AG04449 (cell line): ENCODE results near the gene SLC36A3.

ENCODE experiments used
- CTCF ChIA-PET: fragments of 350-600 bp; formaldehyde crosslinking; extraction: SDS; loops from one replicate; lab custom pipeline; 2021; ENCODE audit warnings: antibody characterized with exemption; lab: Yijun Ruan, JAX
- POLR2A ChIA-PET: fragments of 400-600, 350-600 bp; formaldehyde crosslinking; extraction: SDS; loops from one replicate; lab custom pipeline; 2020; ENCODE audit warnings: antibody characterized with exemption, inconsistent platforms; lab: Yijun Ruan, JAX
- DNase-seq: peaks from one replicate; pipeline ENCODE4 v3.0.0-alpha.2; 2010; ENCODE audit warnings: low read depth, low spot score
- H3K4me3 ChIP-seq: 2 replicates; pipeline ENCODE4 v1.5.1; 2011; ENCODE audit warnings: low read depth, mild to moderate bottlenecking, control low read depth, low read length
- TF ChIP-seq, protein P1 (sequence below): IDR thresholded peaks from one replicate; pipeline ENCODE4 v1.5.1; 2011; ENCODE audit warnings: mild to moderate bottlenecking, moderate library complexity, low read length, control low read depth, inconsistent platforms; ENCODE audit not compliant: insufficient read depth; ENCODE audit errors: missing control alignments

Gene SLC36A3

DNA sequence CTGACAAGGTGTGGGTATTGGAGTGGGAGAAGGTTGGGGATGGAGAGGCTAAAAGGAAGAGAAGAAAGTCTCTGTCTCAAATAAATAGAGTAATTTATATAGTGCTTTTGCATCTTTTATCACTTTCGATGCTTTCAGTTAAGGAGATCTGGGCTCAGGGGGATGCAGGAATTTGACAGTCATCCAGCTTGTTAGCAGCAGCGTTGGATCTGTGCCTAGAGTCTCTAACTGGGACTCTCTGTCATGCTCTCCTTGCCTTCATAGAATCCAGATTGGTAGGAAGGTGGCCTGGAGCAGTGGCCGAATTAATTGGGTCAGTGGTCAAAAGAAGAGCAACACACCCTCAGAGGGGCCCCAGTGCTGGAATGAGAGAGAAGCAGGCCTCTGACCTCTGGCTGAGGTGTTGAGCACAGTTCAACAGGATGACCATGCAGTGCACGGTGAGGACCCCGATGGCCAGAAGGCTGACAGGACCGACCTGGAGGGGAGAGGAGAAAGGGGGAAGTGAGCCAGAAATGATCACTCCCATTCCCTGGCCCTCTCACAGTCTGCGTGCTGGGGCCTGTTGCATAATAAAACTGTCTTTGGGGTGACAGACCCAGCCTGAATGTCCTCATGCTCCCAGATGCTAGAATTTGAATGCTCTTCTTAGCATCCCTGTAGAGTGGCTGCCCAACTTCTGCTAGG is 7.6 kb downstream of the SLC36A3 start:
- TF ChIP-seq, protein P1, sequence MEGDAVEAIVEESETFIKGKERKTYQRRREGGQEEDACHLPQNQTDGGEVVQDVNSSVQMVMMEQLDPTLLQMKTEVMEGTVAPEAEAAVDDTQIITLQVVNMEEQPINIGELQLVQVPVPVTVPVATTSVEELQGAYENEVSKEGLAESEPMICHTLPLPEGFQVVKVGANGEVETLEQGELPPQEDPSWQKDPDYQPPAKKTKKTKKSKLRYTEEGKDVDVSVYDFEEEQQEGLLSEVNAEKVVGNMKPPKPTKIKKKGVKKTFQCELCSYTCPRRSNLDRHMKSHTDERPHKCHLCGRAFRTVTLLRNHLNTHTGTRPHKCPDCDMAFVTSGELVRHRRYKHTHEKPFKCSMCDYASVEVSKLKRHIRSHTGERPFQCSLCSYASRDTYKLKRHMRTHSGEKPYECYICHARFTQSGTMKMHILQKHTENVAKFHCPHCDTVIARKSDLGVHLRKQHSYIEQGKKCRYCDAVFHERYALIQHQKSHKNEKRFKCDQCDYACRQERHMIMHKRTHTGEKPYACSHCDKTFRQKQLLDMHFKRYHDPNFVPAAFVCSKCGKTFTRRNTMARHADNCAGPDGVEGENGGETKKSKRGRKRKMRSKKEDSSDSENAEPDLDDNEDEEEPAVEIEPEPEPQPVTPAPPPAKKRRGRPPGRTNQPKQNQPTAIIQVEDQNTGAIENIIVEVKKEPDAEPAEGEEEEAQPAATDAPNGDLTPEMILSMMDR, result no peak
- DNase-seq, result no peak
- no peak overlapping the region for H3K4me3 ChIP-seq
- POLR2A ChIA-PET, result no interaction called here
- CTCF ChIA-PET, result interaction anchor here (1.1 kb wide), 1 partner anchor 20 kb away, joined by 3 read pairs; no protein-coding TSS in a partner anchor

DNA sequence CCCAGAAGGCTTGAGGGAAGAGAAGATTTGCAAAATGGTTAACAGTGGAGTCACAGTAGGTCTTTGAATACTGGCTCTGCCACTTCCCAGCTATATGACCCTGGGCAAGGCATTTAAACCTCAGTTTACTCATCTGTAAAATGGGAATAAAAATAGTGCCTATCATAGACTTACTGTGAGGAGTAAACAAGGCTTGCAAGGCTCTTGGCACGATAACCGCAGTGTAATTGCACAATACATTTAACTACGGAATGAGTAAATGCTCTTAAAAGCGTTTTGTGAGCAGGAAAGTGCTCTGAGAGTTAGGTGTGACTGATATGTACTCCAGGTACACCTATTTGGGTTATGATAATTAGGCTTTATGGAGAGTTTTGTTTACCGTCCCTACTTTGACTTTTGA is 8.4 kb downstream of the SLC36A3 start:
- TF ChIP-seq, protein P1, result no peak

DNA sequence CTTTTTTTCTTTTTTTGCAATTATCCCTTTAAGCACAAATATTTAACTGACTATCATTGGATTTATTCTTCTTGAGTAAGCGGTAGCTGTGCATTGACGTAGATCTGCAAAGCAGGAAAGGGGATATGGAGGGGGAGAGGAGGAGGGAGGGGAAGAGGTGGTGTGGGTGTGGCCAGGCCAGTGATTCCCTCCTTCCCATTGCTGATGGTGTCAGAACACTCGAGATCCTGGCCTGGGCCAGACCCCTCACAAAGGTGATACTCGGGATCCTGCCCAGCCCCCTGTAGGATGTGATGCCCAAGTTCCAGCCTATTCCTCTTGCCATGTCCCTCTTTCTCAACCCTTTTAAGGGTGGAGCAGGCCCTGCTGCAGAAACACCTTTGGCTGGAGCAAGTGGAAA is 9.9 kb downstream of the SLC36A3 start:
- POLR2A ChIA-PET, result no interaction called here
- CTCF ChIA-PET, result no interaction called here
- TF ChIP-seq, protein P1, result no peak
- H3K4me3 ChIP-seq, result no peak overlapping the region
- DNase-seq, result no peak

More for the DNA sequence above, 8.4 kb downstream of the SLC36A3 start:
- no peak overlapping the region for H3K4me3 ChIP-seq
- POLR2A ChIA-PET, result no interaction called here
- DNase-seq, result no peak
- CTCF ChIA-PET, result interaction anchor here (1.1 kb wide), 1 partner anchor 21 kb away, joined by 3 read pairs; no protein-coding TSS in a partner anchor

DNA sequence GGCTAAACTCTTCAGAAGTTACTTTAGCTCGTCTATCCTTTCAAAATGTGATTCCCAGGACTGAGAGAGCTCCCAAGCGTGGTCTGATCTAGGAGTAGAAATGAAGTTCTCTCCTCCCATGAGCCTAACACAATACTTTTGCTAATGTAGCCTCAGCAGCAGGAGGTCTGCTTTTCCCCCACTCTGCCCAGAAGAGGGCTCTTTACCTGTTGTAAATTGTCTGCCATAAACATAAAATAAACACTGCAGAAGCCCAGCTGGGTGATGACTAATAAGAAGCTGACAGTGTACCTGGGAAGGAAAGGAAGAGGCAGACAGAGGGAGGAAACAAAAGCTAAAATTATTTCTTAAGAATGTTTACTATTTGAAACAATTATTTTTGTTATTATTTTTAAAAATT is 15.4 kb downstream of the SLC36A3 start:
- ChIA-PET CTCF (no interaction called here), POLR2A (no interaction called here)
- TF ChIP-seq, protein P1, result no peak
- DNase-seq, result no peak
- H3K4me3 ChIP-seq, result no peak overlapping the region

DNA sequence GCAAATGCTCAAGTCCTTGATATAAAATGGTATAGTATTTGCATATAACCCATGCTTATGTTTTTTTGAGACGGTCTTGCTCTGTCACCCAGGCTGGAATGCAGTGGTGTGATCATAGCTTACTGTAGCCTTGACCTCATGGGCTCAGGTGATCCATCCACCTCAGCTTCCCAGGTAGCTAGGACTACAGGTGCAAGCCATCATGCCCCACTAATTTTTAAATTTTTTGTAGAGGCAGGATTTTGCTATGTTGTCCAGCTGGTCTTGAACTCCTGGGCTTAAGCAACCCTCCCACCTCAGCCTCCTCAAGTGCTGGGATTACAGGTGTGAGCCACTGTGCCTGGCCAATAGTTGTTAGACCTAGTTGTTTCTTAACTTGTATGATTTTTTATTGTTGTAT is 17.3 kb downstream of the SLC36A3 start:
- TF ChIP-seq, protein P1, result no peak
- CTCF ChIA-PET, result no interaction called here
- POLR2A ChIA-PET, result no interaction called here
- no peak for DNase-seq
- no peak overlapping the region for H3K4me3 ChIP-seq

DNA sequence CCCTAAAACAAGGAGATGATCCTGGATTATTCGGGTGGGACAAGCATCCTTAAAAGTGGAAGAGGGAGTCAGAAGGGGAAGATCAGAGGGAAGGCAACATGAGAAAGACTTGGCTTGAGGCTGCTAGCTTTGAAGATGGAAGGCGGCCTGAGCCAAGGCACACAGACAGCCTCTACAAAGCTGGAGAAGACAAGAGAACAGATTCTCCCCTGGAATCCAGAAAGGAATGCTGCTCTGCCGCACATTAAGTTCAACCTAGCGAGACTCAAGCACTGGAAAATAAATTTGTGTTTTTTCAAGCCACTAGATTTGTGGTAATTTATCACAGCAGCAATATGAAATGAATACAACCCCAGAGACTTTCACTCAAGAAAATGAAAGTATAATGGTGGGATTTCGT is 17.9 kb downstream of the SLC36A3 start:
- ChIA-PET CTCF (no interaction called here), POLR2A (no interaction called here)
- no peak overlapping the region for H3K4me3 ChIP-seq
- TF ChIP-seq, protein P1, result no peak
- no peak for DNase-seq
